Endodermal cell (in vitro differentiated cells): ENCODE results near the gene ZDHHC11. TPM values are rescaled to one million over a fixed set of nuclear protein-coding genes. Genes with fewer than 3 reads are reported as not detected.
"Not testable (repeated sequence)": the region's sequence is repeated elsewhere in the genome, so short reads cannot be mapped to it uniquely, and the experiment has no call there.

Experiments
- DNase-seq: peaks from one replicate; pipeline ENCODE4 v3.0.0-alpha.2; 2017
- H3K27ac ChIP-seq: 2 replicates; pipeline ENCODE4 v1.5.1; 2013; ENCODE audit warnings: mild to moderate bottlenecking, low read depth, low read length, moderate library complexity
- H3K27me3 ChIP-seq: 2 replicates; pipeline ENCODE4 v1.6.1; 2013; ENCODE audit warnings: mild to moderate bottlenecking, low read length, moderate library complexity; ENCODE audit not compliant: insufficient read depth, control insufficient read depth, poor library complexity, severe bottlenecking
- H3K36me3 ChIP-seq: 2 replicates; pipeline ENCODE4 v1.7.0; 2013; ENCODE audit warnings: mild to moderate bottlenecking, low read length, moderate library complexity; ENCODE audit not compliant: control insufficient read depth, insufficient read depth
- H3K4me1 ChIP-seq: one replicate; pipeline ENCODE4 v1.7.0; 2013; ENCODE audit warnings: low read length; ENCODE audit not compliant: control insufficient read depth, insufficient read depth
- H3K4me3 ChIP-seq: 2 replicates; pipeline ENCODE4 v1.5.1; 2013; ENCODE audit warnings: mild to moderate bottlenecking, low read length, moderate library complexity
- H3K9ac ChIP-seq: 2 replicates; pipeline ENCODE4 v1.6.1; 2013; ENCODE audit warnings: mild to moderate bottlenecking, low read length, moderate library complexity; ENCODE audit not compliant: poor library complexity, severe bottlenecking; ENCODE audit errors: extremely low read depth
- H3K9me3 ChIP-seq: 2 replicates; pipeline ENCODE4 v1.6.1; 2013; ENCODE audit warnings: mild to moderate bottlenecking, low read length, moderate library complexity; ENCODE audit not compliant: control insufficient read depth
- H3K27ac Mint-ChIP-seq: 2 replicates; pipeline ENCODE4 v1.8.0; 2020; ENCODE audit warnings: mixed read lengths
- H3K27me3 Mint-ChIP-seq: 2 replicates; pipeline ENCODE4 v1.8.0; 2021; ENCODE audit warnings: mild to moderate bottlenecking, mixed read lengths; ENCODE audit not compliant: insufficient read depth
- H3K36me3 Mint-ChIP-seq: 2 replicates; pipeline ENCODE4 v1.8.0; 2020; ENCODE audit warnings: low read depth, mixed read lengths
- H3K4me1 Mint-ChIP-seq: 2 replicates; pipeline ENCODE4 v1.8.0; 2020; ENCODE audit warnings: mixed read lengths
- H3K4me3 Mint-ChIP-seq: 2 replicates; pipeline ENCODE4 v1.8.0; 2020; ENCODE audit warnings: mild to moderate bottlenecking, moderate library complexity, mixed read lengths
- H3K9me3 Mint-ChIP-seq: 2 replicates; pipeline ENCODE4 v1.8.0; 2020; ENCODE audit warnings: mild to moderate bottlenecking, mixed read lengths
- CTCF ChIP-seq: fragments of 200-600 bp; sonication (generic); conservative IDR thresholded peaks from 2 replicates; pipeline ENCODE4 v1.5.0; 2021; ENCODE audit warnings: antibody characterized with exemption, mild to moderate bottlenecking
- WGBS, 2 experiments: methylation state at CpG; one replicate each; pipeline versions ENCODE4 v1.1.5 to v1.1.7; 2013; ENCODE audit warnings: missing lambda C conversion rate in 2 of 2, mixed read lengths in 1 of 2; ENCODE audit not compliant: insufficient coverage in 1 of 2, insufficient read length in 1 of 2; 5-methylcytosine and 5-hydroxymethylcytosine counted together
- total RNA-seq, 2 donors: library from RNA; stranded (reverse); fragmentation: NEBNext Ultra II Directional in 1 of 2; extraction: Animal tissue kit (Norgen Biotek cat#: 25700) in 1 of 2; gene quantifications; 2 replicates in 1 of 2; 3 replicates in 1 of 2; pipeline ENCODE4 v1.2.1, GENCODE V29; 2021

ZDHHC11 gene
- total RNA-seq, 2 donors from 2014 or later = 10.6 to 28.9 TPM

- H3K9ac ChIP-seq = no peak overlapping the region
- Mint-ChIP-seq H3K27me3 (peaks cover 46% of the 10 kb centered on the region), H3K4me1 (no peaks in the 10 kb centered on the region)
Observed at GRCh38 chr5:775961-776861, 74.6 kb downstream of the ZDHHC11 start.

GRCh38 chr5:775595-775960 is 75.2 kb downstream of the ZDHHC11 start:
- not testable (repeated sequence) for H3K27ac ChIP-seq, H3K4me3 Mint-ChIP-seq, H3K36me3 Mint-ChIP-seq, H3K36me3 ChIP-seq, H3K9me3 Mint-ChIP-seq, H3K4me1 ChIP-seq, H3K9me3 ChIP-seq, H3K4me3 ChIP-seq, H3K9ac ChIP-seq, H3K27ac Mint-ChIP-seq, H3K4me1 Mint-ChIP-seq
- peak; percentile 41 for DNase-seq
- WGBS, 2 experiments = 88 to 96% methylated on average over 5 to 7 of the region's 9 CpGs
- H3K27me3 ChIP-seq = peaks cover 26% of the 10 kb centered on the region
- H3K27me3 Mint-ChIP-seq = peaks cover 44% of the 10 kb centered on the region

More at GRCh38 chr5:775961-776861, 74.6 kb downstream of the ZDHHC11 start:
- WGBS, 2 experiments = 90 to 91% methylated on average over 10 to 20 of the region's 20 CpGs
- Histone ChIP-seq H3K4me3 (no peak overlapping the region), H3K36me3 (no peaks in the 10 kb centered on the region), H3K9me3 (no peaks in the 10 kb centered on the region), H3K4me1 (no peaks in the 10 kb centered on the region), H3K27me3 (peaks cover 26% of the 10 kb centered on the region), H3K27ac (no peak overlapping the region)
- DNase-seq = peak; percentile 40
- Mint-ChIP-seq H3K27ac (no peak overlapping the region), H3K9me3 (no peaks in the 10 kb centered on the region), H3K4me3 (no peak overlapping the region), H3K36me3 (no peaks in the 10 kb centered on the region)
- TF ChIP-seq CTCF = no peak

DNA sequence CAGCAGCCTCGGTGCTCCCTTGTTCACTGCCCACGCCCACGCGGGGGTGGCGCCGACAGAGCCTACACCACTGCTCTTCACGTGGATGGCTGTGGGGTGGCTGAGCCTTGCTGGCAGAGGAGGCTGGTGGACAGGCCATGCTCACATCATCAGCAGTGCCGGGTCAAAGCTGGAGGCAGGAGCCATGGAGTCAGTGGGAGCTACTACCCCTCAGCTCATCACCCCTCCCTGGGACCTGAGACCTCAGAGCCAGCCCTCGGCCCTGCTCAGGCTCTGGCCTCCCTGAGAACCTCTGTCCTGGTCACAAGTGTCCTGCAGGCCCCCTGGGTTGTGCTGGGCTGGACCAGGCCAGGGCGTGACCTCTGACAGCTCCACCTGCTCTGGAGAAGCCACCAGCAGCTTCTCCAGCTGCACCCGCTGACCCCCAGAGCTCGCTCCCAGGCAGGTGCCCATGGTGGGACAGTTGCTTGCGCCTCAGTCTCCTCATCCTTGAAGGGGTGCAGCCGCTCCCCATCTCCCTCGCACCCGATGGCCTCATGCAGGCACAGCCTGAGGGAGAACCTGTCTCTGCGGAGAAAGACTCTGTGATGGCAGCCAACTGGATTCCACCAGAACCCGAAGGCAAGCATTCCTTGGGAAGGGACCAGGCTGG is 75.8 kb downstream of the ZDHHC11 start:
- H3K36me3 ChIP-seq, H3K27ac ChIP-seq, H3K4me1 Mint-ChIP-seq, H3K27ac Mint-ChIP-seq, H3K4me3 Mint-ChIP-seq, H3K9me3 Mint-ChIP-seq, H3K4me1 ChIP-seq, H3K36me3 Mint-ChIP-seq, H3K4me3 ChIP-seq, H3K9me3 ChIP-seq, H3K9ac ChIP-seq: not testable (repeated sequence)
- 93 to 96% methylated on average over 7 to 18 of the region's 18 CpGs for WGBS, 2 experiments
- peak; percentile 41 for DNase-seq
- peaks cover 41% of the 10 kb centered on the region for H3K27me3 Mint-ChIP-seq
- H3K27me3 ChIP-seq = peaks cover 26% of the 10 kb centered on the region

DNA sequence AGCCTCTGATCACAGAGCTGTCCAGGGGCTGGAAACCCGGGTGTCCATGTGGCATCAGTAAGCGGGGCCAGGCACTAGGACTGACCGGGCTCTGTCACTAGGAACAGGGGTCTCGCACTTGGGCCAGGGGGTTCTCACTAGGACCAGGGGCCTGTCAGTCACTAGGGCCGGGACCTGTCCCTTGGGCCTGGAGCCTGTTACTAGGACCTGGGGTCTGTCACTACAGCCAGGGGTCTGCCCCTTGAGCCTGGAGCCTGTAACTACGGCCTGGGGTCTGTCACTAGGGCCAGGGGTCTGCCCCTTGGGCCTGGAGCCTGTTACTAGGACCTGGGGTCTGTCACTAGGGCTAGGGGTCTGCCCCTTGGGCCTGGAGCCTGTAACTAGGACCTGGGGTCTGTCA is 76.5 kb downstream of the ZDHHC11 start:
- not testable (repeated sequence) for H3K36me3 ChIP-seq, H3K36me3 Mint-ChIP-seq, H3K27ac ChIP-seq, H3K4me1 Mint-ChIP-seq, H3K4me3 Mint-ChIP-seq, H3K9ac ChIP-seq, H3K27ac Mint-ChIP-seq, H3K4me1 ChIP-seq, H3K9me3 Mint-ChIP-seq, H3K4me3 ChIP-seq, H3K9me3 ChIP-seq
- peak; percentile 69 for DNase-seq
- 87 to 92% methylated on average over 2 to 6 of the region's 6 CpGs for whole genome bisulfite sequencing, 2 experiments
- H3K27me3 Mint-ChIP-seq = peaks cover 46% of the 10 kb centered on the region
- H3K27me3 ChIP-seq = peaks cover 26% of the 10 kb centered on the region
- peak; percentile 46 for TF ChIP-seq CTCF
